HG02943 (cell line): ENCODE results near the gene ADAMTS8.

Experiments
- ATAC-seq: cut with Tn5 transposase; IDR thresholded peaks from one replicate; pipeline ENCODE4 v1.9.1; 2021; ENCODE audit warnings: mild to moderate bottlenecking, low read depth, moderate library complexity; ENCODE audit not compliant: unreplicated experiment

The ADAMTS8 gene

GRCh38 chr11:130428316-130429119 is at the start of gene ADAMTS8:
Gene ADAMTS8 (minus strand): TSS chr11:130428609. CDS start chr11:130428286, 323 bp downstream.
- no peak for ATAC-seq

DNA sequence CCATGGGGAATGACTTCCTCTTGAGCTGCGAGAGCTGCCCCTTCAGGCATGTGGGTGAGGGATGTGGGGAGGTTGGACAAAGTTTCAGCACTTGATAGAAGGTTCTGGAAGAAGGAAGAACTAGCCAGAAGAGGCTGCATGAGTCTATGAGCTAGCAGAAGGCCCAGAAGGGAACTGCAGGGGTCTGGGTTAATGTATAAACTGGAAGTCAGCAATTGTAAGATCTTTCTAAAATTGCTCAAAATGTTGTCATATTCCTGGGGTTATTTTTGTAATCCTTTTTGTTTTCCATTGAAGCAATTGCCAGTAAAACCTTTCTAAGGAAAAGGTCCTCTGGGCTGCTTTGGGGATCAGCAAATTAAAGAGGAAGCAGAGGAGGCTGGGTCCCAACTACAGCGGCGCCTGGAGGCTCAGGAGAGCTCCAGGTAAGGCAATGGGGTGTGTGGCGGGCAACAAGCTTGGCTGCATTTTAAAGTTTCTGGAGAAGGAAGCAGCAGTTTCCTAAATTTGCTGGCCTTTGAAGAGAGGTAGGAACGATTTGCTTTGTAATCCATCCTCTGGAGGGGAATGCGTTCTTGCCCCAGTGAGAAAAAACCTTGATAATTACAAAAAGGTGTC is 49.3 kb upstream of the ADAMTS8 start:
- no peak for ATAC-seq

- no peak for ATAC-seq
Measured at GRCh38 chr11:130476922-130477491, 48.6 kb upstream of the ADAMTS8 start.

DNA sequence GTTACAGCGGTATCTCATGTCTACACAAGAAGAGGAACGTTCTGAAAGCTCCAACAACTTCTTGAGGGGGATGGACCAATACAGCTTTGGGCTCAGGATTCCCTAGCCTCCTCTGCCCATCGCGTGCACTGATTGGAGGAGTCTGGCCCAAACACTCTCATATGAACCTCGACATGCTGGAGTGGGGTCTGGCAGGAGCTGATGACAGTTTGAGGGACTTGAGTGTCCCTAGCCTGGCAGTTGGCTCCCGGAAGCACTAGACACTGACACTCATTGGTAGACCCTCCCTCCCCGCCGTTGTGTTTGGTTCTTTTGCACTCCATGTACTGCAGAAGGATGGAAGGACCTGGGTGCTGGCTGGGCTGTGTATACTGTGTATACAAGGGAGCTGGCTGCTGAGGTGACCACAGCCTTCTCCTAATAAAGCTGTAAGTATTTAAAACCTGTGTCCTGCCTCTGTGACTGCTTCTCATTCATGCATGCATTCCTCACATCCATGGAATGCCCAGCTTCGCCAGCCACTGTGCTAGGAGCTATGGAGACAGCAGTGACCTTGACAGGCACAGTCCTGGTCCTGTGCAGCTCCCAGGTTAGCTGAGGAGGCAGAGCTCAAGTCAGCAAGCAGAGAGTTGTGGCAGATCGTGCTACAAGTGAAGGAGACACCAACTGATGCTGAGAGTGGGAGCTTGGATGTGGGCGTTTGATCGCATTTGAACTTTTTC is 48.0 kb upstream of the ADAMTS8 start:
- ATAC-seq, result no peak

GRCh38 chr11:130475426-130476053 is 47.1 kb upstream of the ADAMTS8 start:
- no peak for ATAC-seq

- no peak for ATAC-seq
Measured at GRCh38 chr11:130474637-130475400, 46.4 kb upstream of the ADAMTS8 start.

DNA sequence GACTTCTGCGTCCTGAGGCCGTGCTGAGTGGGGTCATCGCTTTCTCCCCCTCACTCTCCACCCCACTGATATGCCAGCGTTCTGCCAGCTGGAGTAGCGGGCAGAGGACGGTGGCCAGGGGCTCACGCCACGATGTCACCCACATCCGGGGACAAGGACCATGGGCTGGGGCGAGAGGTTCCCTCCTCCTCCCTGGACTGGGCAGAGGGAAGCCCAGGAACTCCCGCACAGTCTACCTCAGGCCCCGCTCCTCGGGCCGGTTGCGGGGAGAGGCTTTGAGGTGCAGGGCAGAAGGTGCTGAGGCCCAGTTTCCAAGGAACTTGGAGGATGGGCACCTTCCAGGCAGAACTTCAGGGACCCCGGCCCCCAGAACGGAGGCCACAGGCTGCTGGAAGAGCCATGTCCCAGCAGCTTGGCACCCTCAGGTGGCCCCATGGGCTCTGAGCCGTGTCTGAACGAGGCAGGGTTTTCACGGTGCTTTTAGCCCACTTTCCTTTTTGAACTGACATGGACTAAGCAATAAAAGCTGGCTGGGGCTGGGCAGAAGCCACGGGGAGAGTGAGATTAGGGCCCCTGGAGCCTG is 45.5 kb upstream of the ADAMTS8 start:
- ATAC-seq, result no peak

GRCh38 chr11:130473056-130473794 is 44.8 kb upstream of the ADAMTS8 start:
- ATAC-seq, result no peak

- ATAC-seq, result no peak
Measured at GRCh38 chr11:130472434-130472961, 44.1 kb upstream of the ADAMTS8 start.

DNA sequence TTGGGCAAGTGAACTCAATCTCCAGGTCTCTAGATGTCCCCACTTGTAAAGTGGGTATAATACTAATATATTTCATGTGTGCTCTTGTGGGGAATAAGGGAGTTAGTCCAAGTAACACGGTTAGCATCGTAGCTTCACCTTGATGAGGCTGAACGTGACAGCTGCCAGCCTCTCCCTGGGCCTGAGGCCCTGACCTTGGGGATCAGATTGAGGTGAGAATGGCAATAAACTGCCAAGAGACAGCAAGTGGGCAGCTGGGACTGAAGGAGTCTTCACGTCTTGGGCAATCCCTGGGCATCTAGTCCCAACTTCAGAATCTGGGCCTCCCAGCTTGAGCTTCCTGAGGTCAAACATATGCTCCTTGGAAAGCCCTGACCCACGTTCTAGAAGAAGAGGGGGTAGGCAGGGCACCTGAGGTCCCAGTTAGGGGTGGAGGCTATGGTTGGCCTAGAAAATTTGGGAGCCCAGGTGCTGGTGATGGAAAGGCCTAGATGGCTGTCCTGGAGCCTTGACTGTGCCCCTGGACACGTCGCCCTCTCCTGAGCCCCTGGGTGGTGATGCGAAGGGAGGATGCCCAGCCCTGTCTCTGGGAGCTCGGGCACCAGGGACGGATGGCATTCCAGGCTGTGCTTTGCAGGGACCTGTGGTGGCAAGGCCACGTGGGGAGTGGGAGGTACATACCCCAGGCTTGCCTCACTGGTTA is 43.5 kb upstream of the ADAMTS8 start:
- ATAC-seq, result no peak

- no peak for ATAC-seq
Measured at GRCh38 chr11:130470832-130471706, 42.7 kb upstream of the ADAMTS8 start.

GRCh38 chr11:130469181-130469580 is 40.8 kb upstream of the ADAMTS8 start:
- no peak for ATAC-seq

DNA sequence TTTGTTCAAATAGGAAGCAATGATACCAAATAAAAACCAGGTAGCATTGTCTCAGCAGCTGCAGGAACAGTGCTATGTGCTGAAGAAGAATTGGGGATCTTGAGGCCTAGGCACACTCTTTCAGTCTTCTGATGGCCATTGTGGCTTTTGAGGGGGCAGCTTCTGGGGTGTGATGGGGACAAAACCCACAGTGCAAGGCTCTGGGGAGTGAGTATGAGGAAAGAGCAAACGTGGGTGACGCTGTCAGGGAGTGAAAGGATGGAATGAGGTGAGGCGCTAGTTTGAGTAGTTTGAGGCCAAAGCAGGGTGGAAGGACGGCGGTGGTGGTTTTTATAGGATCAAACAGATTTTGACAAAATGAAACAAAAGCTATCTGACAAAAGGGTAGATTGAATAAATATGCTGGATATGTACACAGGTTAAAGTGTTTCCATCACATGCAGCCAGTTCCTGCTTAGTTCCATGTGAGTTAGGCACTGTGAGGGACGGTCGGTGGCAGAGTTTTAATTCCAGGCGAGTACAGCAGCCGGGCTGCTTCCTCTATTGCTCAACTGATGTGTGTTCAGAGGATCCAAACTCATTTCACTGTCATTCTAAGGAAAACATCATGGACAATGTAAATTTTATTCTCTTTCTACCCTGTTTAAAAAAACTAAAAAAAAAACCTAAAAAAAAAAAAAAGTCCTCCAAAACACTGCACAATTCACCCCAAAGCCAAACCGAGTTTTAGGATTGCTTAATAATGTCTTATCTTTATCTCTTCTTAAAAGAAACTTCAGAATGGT is 38.9 kb upstream of the ADAMTS8 start:
- ATAC-seq, result no peak

- ATAC-seq, result no peak
Measured at GRCh38 chr11:130465263-130465662, 36.9 kb upstream of the ADAMTS8 start.

DNA sequence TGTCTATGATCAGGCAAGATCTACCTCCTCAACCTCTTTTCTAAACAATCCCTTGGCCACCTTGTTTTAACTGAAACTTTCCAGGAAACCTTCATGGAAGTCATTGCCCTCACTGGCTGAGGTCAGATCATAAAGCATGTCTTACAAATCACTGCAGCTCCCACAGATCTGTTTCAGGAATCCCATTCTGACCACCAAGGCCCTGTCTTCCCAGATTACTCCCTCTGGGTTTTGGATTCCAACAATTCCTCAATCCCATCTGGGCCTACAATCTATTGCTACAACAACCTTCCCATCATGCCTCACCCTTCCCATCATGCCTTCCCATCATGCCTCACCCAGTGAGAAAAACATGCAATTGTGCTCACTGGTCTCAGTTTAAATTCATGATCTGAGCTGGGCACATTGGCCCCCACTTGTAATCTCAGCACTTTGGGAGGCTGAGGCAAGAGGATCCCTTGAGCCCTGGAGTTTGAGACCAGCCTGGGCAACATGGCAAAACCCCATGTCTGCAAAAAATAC is 35.9 kb upstream of the ADAMTS8 start:
- ATAC-seq, result no peak

- no peak for ATAC-seq
Measured at GRCh38 chr11:130462931-130463330, 34.5 kb upstream of the ADAMTS8 start.
